GM19193 (cell line): Measurements from ENCODE around the gene CD300LD.

Experiments used
- POLR2A ChIP-seq: IDR thresholded peaks from 4 replicates; pipeline ENCODE4 v1.6.1; 2011; ENCODE audit not compliant: insufficient read depth, insufficient read length; ENCODE audit errors: extremely low read depth

Gene CD300LD

DNA sequence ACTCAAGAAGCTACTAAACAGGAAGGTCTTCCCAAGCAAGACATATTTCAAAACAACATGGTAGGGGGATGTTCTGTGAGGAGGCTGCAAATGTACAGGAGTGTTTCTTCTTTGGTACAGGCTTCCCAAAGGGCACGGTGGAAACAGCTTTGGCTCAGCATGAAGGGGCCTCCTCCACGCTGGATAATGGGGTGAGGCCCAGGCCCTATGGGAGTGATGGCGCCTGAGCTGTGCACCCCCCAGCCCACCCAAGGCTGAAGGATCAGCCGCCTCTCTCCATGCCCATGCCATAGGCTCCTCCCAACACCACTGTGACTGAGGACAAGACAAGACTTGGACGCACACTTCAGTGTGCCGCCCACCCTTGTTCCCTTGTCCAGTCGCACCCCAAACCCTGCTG, 24.6 kb upstream of the CD300LD start:
- no peak for TF ChIP-seq POLR2A

DNA sequence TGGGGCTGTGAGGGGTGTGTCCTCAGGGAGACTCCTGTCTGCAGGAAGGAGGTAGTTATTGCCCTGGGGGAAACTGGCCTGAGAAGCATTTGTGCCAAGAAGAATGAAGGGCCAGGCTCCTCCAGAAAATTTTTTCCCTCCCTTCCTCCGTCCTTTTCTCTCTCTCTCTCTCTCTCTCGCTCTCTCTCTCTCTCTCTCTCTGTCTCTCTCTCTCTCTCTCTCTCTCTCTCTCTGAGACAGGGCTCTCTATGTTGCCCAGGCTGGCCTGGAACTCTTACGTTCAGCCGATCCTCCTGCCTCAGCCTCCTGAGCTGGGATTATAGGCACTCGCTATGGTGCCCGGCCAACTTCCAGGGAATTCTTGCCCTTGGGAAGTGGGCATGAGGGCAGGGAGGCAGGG, 20.0 kb upstream of the CD300LD start:
- no peak for TF ChIP-seq POLR2A

DNA sequence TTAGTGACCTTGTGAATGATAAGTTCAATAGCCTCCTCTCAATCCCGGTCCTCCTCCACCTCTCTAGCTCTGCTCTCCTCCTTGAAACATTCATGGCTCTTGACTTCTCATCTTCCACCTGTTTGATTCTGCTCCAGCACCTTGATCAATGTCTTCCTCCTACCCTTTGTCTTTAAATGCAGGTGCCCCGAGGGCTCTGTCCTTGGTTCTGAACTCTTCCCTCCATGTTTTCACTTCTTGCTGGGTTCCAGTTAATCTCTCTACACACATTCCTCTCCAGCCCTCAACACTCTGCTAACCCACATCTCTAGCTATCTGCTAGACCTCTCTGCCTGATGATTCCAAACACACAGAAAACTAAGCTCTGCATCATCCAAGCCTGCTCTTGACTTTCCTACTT, 18.0 kb upstream of the CD300LD start:
- TF ChIP-seq POLR2A, result no peak

DNA sequence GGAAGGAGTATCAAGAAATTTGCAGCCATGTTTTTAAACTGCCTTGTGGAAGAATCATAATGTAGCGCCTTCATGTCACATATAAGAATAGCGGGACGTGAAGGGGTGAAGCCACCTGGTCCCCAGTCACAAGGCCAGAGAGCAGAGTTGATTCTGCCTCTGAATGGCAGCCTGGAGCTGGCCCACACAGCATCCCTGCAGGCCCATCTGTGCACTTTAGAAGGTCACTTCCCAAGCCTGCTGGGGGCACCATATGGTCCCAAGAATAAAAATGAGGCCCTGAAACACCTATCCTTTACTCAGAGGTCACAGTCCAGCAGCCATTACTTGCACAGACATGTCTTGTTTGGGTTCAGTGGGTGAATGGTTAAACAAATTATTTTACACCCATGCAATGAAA, 16.4 kb upstream of the CD300LD start:
- TF ChIP-seq POLR2A, result no peak

DNA sequence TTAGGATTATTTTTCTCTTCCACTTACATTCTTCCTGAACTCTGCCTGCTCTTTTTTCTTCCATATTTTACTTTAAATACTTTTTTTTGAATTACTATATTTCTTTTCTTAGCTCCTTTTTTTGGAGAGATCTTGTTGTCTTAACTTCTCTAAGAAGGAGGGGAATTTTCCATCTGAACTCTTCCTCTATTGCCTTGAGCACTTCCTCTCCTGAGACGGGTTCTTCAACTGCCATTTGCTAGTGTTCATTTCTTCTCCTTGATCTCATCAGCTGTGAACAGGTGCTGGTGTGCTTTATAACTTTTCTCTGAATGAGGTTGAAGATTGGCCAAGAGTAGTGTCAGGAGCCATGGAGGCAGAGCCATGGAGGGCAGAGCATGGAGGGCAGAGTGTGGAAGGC, 15.1 kb upstream of the CD300LD start:
- TF ChIP-seq POLR2A, result no peak

DNA sequence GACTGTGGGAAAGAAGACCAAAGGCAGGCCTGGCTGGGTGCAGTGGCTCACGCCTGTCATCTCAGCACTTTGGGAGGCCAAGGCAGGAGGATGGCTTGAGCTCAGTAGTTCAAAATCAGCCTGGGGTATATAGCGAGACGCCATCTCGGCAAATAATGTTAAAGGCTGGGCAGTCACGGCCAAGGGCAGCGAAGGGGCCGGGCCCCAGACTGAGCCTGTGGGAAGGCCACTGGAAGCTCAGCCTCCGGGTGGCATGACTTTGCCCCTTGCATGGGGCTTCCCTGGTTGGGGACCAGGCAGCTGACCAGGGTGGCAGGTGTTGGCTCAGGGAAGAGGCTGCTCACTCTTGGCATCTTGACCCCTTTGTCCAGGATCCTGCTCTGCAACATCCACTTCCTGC, 14.0 kb upstream of the CD300LD start:
- TF ChIP-seq POLR2A, result no peak

DNA sequence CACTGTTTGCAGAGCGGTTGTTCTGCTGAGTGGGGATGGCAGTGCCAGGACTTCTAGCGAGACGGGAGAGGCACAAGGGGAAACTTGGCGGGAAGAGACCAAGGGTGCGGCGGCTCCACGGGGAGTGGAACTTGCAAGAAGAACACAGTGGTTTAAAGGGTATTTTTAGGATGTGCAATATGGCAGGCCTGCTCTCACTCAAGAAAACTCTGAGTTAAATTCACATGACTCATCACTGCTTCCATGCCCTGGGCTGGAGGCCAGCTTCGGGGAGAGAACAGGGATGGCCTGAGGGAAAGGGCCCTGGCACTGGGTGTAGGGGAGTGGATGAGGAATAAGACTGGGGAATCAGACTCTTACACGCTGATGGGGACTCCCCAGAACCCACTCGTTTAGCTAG, 13.3 kb upstream of the CD300LD start:
- no peak for TF ChIP-seq POLR2A

DNA sequence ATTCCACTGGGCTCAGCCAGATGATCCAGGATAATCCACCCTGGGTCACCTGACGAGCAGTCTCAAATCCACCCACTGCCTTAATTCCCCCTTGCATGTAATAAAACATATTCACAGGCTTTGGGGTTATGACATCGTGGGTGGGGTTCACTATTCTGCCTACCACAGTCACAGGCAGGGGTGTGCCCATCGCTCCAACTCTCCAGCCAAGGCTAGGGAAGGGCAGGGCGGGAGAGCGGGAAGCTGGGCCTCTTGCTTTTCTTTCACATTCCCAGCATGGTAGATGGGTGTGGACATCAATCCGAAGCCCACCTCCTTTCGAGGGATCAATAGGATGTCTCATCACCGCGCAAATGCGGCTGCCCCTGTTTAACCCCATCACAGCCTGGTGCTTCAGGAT, 12.7 kb upstream of the CD300LD start:
- TF ChIP-seq POLR2A, result no peak

DNA sequence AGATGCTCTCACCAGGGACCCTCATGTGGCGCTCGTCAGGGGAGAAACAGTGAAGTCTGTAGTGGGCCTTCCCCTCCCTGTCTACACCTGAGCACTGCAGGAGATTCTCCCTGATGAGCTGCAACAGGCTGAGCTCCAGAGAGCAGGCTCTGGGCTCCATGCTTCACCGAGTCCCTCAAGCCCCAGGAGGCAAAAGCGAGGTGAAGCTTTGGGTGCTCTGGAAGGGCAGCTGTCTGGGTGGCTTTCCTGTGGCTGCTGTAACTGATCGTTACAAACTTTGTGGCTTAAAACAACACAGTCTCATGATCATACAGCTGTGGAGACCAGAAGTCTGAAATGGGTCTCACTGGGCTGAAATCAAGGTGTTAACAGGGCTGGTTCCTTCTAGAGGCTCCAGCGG, 12.1 kb upstream of the CD300LD start:
- TF ChIP-seq POLR2A, result no peak

DNA sequence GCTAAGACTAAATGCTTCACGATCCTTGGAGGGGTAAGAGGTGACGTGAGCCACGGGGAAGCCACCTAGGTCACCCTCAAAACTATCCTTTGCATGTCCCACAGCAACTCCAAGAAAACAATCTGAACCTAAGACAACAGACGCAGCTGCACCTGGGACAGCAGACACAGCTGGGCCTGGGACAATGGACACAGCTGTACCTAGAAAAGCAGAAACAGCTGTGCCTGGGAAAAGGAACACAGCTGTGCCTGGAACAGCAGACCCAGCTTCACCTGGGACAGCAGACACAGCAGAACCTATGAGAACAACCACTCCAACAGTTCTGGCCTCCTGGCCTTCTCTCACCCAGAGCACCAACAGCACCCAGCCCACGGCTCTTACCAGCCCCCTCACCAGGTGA, 11.7 kb upstream of the CD300LD start:
- no peak for TF ChIP-seq POLR2A

DNA sequence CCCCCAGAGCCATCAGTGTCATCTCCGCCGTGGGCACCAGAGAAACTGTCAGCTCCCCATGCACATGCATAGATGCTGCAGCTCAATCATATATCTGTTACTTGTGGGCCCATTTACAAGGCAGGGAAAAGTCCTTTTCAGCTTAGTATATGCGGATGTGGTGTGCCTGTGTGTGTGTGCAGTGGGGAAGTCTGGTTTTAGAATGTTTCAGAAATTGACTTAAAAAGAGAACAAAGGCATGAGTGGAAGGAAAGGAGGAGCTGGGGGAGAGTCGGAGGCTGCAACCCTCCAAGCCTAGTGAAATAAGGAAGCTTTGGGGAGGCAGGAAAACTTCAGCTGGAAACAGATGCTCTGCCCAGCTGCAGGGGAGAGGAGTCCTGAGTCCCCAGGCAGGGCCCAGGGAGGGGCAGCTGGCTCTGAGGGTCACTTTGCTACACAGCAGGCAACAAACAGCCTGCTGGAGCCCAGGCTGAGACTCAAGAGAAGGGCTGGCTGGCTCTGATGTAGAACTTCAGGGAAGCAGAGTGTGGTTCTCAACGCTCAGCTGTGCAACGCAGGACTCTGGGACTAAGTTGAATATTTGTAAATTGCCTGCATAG, 11.1 kb upstream of the CD300LD start:
- TF ChIP-seq POLR2A, result no peak

DNA sequence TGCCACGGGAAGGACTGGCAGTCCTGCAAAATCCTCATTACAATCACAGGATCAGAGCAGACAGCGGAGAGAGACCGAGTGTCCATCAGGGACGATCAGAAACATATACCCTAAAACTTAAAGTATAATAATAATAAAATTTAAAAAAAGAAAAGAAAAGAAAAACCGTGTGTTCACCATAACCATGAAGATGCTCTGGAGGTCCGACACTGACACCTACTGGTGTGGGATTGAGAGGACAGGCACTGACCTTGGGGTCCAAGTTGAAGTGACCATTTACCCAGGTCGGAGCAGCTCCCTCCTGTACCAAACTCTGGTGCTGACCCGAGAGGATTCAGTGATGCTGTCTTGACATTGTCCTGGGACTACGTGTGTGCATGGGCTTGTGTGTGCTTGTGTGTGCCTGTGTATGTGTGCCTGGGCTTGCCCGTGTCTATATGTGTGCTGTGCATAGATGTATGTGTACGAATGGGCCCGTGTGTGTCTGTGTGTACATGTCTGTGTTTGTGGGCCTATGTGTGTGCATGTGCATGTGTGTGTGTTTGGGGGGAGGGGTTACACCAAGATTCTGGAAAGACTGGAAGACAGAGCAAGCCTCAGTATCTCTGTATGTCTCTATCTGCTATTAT, 10.0 kb upstream of the CD300LD start:
- TF ChIP-seq POLR2A, result no peak

DNA sequence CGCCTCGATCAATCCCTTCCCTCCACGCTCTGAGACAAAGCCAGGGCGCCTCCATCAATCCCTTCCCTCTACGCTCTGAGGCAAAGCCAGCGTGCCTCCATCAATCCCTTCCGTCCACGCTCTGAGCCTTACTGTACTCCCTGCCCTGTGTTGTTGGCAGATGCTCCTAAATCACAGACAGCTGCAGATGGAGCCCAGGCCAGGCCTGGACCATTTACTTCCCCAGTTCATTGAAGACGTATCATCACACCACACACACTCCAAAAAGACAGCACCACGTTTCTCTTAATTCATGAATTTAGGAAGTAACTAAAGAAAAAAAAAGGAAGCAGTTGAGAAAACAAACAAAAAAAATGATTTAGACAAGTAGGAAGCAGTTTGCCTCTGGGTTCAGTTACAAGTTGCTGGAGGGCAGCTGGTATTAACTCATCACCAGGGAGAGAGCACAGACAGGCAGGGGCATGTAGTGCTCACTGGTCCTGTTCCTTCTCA, 7.4 kb upstream of the CD300LD start:
- no peak for TF ChIP-seq POLR2A

DNA sequence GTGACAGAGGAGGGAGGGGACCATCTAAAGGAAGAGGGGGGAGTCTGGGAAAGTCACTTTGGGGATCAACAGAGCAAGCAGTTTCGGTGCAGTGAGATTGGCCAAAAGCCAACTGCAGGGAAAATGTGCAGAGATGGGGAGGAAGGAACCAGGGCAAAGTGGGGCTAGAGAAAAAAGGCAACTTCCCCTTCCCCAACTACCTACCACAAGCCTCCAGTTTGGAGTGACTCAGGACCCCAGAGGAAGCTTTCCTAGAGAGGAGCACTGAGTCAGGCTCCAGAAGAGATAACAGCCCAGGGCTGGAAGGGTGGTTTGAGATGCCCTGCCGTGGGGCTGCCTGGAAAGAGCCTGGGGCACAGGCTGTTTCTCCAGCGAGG, 6.9 kb upstream of the CD300LD start:
- no peak for TF ChIP-seq POLR2A

DNA sequence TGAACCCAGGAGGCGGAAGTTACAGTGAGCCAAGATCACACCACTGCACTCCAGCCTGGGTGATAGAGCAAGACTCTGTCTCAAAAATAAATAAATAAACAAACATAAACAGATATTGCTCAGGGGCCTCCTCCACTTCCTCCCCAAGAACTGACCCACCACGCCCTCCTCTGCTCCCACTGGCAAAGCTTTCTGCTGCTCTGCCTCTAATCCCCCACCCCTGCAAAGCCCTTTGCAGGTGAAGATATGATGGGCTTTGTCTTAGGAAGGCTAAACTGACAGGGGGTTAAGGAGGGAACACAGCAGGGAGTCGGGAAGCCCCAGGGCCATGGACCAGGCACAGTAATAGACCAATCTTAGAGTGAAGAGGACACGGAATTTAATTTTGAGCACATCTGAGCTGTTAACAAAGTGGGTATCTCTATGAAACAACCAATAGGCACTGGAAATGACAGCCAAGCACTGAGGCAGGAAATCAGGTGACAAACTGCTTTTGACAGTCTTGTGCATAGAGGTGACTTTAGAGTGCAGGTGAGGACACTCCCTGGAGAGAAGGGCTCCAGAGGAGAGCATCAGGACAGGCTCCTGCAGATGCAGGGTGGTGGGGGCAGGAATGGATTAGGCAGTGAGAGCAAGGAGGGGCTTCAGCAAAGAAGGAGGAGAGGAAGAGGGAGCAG, 6.4 kb upstream of the CD300LD start:
- TF ChIP-seq POLR2A, result no peak
